SIG-M5 (cell line): ENCODE measurements around the gene ZBTB20.

Experiments
- DNase-seq: peaks from one replicate; lab custom pipeline; 2025; lab: John Stamatoyannopoulos, UW

The ZBTB20 gene

DNA sequence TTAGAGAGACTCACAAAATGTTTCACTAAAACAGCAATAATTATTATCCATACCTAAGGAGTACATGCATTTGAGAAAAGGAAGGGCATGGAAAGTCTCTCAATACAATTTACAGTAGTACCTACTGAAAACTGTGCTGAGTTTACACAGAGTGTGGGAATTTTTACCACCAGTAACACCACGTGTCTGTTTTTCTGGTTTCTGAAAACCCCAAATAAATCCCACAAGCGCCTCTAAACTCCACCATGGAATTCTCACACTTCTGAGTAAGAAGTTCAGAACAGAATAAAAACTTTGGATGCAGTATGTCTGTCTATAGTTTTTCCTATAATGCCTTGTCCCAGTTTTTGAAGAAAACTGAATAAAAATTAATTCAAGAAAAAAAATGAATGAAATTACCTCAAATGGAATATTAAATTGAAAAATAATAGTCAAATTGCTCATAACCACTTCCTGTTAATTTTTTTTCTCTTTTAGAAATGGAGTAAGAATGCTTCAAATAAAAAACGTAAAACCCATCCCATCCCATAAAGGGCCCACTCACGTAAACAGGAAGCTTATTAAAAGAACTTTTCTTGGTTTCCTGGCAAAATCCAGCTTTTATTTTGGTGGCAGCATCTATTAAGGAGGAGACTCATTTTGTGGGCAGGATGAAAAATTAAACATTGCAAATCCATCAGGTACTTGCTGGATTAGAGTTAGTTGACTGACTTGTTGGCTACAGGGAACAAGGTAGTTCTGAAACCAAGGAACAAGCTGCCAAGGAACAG lies 475.2 kb downstream of the ZBTB20 start:
- no peak for DNase-seq

DNA sequence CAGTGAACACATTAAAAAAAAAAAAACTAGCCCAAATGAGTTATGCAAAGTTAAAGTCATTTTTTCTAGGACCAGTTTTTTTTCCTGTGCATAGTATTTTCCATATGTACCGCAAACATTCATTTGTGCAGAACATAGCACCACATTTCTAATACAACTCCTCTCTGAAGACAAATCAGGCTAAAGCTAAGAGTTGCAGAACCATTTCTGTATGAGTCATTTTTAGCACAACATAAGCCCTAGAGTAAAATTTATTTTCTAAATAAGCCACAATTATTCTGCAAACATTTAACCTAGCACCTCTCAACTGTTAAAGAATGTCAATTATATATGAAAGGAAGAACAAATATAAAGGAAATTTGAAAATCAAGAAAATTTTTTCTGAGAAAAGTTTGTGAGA lies 477.5 kb downstream of the ZBTB20 start:
- no peak for DNase-seq

GRCh38 chr3:114668099-114668498 lies 479.0 kb downstream of the ZBTB20 start:
- no peak for DNase-seq

GRCh38 chr3:114666623-114667022 lies 480.5 kb downstream of the ZBTB20 start:
- no peak for DNase-seq

DNA sequence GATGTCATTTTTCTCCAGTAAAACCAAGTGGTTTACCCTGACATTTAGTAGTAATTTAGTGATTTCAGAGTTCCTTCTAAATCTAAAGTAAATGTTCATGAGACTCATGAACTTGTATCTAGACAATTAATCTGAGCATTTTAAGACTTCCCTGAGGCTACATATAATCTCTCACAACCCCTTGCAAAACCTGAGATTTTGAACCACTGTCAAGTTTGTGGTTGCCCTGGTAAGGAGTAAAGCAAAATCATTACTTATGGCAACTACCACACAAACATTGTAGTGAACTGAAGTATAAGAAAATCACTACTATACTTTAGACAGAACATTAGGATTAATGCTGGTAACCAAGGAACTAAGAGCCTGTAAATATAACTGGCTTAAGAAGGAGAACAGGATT lies 483.1 kb downstream of the ZBTB20 start:
- no peak for DNase-seq

DNA sequence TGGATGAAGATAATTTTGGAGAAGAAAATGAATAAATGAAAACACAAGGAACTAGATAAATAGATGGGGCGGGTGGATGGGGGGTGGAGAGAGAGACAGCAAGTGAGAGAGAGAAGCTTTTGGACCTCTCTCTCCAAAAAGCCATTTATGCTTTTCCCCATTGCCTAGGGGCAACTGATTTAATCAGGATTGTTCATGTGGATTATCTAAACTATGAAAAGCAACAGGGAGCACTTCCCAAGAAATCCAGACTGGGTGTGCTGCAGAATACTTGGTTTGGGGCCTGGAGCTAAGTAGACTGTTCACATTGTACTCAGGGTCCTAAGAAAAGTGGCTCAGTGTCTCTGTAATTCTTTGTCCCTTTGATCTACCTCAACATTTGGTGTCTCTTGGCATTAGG lies 486.3 kb downstream of the ZBTB20 start:
- no peak for DNase-seq

DNA sequence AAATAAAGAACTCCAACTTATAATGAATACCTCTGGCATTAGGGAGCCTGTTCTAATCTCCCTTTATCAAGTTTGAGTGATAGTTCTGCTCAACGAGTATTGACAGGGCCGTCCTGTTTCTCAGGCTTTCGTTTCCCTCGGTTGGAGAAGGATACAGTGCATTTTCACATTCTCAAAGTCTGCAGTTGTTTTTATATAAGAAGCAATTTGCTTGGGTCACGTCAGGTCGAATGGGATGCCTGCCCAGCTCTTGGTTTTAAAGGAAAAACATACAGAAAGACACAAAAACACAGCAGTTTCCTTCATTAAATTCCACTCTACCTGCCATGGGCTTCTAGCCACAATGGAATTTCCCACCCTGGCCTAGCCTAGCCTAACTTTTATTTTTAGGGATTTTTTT lies 487.0 kb downstream of the ZBTB20 start:
- DNase-seq = no peak

DNA sequence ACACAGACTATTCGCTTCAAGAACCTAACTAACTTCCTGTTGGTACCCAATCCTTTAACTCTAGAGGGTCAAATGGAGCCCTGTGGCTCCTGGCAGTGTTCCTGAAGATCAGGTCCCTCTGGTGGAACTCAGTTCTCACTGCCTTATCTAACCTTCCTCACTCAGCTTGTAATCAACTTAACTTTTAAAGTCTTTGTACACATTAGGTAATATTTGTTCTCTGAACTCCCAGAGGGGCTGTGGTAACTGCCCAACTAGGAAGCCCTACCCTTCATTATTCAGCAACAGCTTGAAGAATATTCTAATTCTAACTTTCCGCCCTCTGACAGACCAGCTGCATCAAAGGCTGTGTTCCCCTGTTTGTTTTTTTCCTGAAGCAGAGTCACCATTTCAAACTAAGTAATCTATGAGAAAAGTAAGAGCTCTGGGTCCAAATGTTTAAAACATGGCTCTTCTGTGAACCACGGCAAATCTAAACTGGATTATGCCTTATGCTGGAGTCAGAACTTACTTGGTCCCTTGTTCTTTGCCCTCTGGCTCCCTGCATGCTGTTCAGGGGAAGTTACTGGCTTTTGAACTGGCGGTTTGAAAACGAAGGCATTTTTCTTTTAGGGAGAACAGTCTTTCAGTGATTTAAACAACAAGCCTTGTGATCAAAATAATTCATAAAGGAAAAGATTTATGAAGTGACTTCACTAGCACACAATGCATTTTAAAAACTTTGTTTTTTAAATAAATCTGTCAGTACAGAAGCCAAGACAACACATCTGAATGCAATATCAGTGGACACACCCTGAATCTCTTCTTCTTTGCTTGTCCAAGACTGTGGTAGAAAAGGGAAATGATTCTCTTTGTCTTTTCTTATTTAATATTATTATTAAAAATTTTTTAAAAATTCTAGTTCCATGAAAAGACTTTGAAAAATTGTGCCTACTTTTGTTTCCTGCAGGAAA lies 487.7 kb downstream of the ZBTB20 start:
- no peak for DNase-seq

DNA sequence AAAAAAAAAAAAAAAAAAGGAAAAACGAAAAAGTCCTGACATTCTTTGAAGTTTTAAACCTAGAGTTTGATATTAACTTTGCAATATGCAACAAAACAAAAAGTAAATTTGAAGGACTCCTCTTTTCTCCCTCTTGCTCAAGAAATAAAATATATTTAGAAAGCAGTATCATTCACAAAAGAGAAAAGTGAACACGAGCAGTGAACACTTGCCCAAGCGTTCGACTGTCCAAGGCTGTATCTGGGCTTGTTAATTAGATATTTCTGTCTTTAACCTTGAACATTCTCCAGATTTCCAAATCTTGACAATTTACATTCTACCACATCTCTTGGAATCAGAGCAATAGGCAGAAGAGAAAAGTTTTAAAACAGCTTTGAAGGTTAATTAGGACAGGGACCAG lies 495.5 kb downstream of the ZBTB20 start:
- DNase-seq = no peak

- no peak for DNase-seq
These were observed 496.3 kb downstream of the ZBTB20 start for GRCh38 chr3:114650808-114651207.

DNA sequence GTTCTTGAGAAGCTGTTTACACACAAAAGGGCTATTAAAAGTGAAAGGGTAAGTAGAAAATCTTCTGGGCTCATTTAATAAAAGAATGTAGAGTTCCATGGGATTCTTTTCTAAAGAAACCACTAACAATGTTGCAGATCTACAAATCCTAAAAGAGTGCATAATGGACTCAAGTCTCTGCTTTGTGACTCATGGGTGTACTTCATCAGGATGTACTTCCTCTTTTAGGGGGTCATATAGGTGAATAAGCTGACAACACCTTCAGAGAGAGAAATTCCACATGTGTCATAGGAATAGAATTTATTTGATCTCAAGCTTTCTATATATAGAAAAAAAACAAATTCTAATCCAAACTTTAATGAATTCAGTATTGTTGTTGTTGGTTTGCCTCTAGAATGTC lies 497.8 kb downstream of the ZBTB20 start:
- no peak for DNase-seq

DNA sequence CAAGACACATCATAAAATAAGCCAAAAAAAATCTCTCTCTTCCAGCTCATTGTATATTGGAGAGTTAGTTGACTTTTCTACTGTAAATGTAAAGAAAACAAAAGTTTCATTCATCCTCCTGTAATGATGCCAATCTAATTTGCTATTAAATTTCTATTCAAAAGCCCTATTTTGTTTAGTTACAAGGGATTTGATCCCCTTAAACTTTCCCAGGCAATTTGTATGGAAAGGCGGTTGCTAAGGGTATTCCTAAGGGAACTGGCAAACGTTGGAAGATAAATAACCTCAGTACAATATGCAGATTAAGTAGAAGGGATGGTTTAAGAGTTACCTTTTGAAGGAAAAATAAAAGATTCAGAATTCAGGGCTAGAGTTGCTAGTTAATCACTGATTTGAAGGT lies 500.6 kb downstream of the ZBTB20 start:
- no peak for DNase-seq

- no peak for DNase-seq
These were observed 501.7 kb downstream of the ZBTB20 start for GRCh38 chr3:114645392-114645791.

- no peak for DNase-seq
These were observed 502.7 kb downstream of the ZBTB20 start for GRCh38 chr3:114644367-114644766.

GRCh38 chr3:114642951-114643741 lies 503.9 kb downstream of the ZBTB20 start:
- DNase-seq = no peak

GRCh38 chr3:114640126-114640525 lies 507.0 kb downstream of the ZBTB20 start:
- no peak for DNase-seq

DNA sequence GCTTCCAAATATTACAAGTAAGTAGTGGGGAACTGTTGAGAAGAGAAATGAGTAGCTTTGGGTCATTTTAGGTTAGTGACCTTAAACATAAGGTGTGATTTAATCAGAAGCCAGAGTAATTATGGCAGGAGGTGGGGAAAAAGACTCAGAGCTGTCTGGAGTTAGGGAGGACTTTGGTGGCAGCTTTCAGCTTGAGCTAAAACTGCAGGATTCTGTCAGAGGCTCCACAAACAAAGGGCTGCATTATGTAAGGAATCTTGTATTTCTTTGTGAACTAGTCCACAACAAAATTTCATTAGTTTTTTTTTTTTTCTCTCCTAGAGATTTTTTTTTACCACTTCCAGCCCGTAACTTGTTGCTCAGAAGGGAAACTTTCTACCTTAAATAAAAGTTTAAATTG lies 507.9 kb downstream of the ZBTB20 start:
- DNase-seq = no peak

DNA sequence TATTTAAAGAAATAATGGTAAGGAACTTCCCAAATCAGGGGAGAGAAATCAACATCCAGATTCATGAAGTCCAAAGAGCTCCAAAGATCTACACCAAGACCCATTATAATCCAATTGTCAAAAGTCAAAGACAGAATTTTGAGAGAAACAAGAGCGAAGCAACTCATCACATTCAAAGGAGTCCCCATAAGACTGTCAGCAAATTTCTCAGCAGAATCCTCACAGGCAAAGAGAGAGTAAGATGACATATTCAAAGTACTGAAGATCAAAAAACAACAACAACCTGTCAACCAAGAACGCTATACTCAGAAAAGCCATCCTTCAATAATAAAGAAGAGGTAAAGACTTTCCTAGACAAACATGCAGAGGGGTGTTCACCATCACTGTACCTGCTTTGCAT lies 511.2 kb downstream of the ZBTB20 start:
- DNase-seq = no peak

- DNase-seq = no peak
These were observed 512.5 kb downstream of the ZBTB20 start for GRCh38 chr3:114634635-114635034.

DNA sequence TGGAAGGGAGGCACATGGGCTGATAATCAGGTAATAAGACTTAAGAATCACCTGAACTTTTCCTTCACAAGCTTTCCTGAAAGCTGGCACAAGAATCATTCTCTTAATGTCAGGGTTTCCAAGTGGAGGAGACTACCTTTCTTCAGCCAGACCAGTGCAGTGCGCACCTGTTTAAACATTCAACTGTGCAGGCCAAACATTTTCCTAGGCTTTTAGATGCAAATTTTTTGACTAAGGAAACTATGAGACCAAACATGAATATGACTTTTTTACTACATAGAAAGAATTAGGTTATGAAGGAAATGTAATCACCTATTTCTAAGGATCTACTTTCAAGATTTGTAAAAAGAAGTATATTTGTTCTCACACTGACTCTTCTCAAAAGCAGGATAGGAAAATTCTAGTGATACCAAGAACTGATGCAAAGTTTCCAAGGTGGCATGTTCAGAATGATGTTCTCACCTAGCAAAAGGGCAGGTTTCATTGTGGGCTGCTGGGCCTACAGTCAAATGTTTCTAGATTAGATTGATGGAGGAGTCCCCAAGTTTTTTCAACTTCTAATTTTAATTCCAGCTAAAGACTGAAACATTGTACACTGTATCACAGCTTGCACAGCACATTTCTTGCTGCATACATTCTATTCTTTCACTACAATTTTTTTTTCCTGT lies 514.2 kb downstream of the ZBTB20 start:
- DNase-seq = no peak

DNA sequence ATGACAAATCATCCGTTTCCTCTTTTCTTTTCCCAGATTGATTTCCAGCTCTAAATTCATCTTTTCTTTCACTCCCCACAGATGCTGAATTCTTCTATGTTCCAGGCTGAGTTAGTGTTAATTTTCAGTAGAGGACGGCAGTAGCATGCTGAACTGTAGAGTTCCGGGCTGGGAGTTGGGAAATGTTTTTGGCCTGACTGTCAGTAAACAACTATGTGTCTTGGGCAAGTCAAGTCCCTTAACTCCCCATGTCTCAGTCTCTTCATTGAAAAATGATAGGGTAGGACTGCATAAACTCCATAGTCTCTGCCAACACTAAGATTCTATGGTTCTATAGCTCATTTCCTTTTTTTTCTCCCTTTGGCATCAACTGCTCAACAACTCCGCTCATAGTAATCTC lies 519.3 kb downstream of the ZBTB20 start:
- DNase-seq = no peak

GRCh38 chr3:114626751-114627150 lies 520.3 kb downstream of the ZBTB20 start:
- no peak for DNase-seq
